ENCODE data around the gene DDO. TPM values are rescaled to one million over a fixed set of nuclear protein-coding genes. Genes with fewer than 3 reads are reported as not detected.
A peak's percentile ranks its signal among the peaks of the same experiment; 100 is the strongest.

Gene DDO
- total and polyA plus RNA-seq, 3 experiments from 2014 or later = not detected

DNA sequence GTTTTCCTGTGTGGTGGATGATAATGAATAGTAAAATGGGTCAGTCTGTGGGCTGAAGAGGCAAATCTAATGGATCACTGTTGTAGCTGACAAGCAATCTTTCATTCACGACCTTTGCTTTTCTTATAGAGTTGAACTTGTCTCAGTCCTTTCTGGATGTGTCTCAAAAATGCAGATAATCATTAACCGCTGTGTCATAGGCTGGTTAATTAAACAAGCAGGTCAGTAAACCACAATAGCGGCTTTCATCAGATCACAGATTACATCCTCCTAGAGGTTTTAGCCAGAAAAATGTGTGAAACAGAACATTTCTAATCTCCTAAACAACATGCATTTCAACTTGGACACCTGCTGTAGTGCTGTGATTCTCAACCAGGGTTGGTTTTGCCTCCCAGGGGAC, 54.7 kb downstream of the DDO start:
- CTCF ChIA-PET = no interaction called here
- peaks cover 17 to 60% of the 10 kb centered on the region in 2 donors for H3K27me3 Mint-ChIP-seq
- Histone ChIP-seq H3K27me3 (ENCODE audit: insufficient read depth, low read length, poor library complexity, severe bottlenecking) (peaks cover 5% of the 10 kb centered on the region), H3K27ac (ENCODE audit: low read depth, low read length) (no peak overlapping the region), H3K9me3 (ENCODE audit: low read length) (no peaks in the 10 kb centered on the region), H3K4me3 (ENCODE audit: low read length) (no peak overlapping the region), H3K36me3 (ENCODE audit: insufficient read depth, low read length) (no peaks in the 10 kb centered on the region), H3K4me1 (ENCODE audit: insufficient read depth, low read length) (peaks cover 9% of the 10 kb centered on the region)
- no peak for DNase-seq
- no peaks in the 10 kb centered on the region for H3K36me3 Mint-ChIP-seq
- peak overlapping the region in 1 of 7 donors; percentile 43 for H3K4me3 Mint-ChIP-seq
- H3K27ac Mint-ChIP-seq = no peak overlapping the region
- POLR2A ChIA-PET = no interaction called here
- H3K4me1 Mint-ChIP-seq = peaks cover 10 to 22% (median 18%) of the 10 kb centered on the region in 3 donors
- H3K9me3 Mint-ChIP-seq = peaks cover 0 to 3% (median 0%) of the 10 kb centered on the region in 5 donors

DNA sequence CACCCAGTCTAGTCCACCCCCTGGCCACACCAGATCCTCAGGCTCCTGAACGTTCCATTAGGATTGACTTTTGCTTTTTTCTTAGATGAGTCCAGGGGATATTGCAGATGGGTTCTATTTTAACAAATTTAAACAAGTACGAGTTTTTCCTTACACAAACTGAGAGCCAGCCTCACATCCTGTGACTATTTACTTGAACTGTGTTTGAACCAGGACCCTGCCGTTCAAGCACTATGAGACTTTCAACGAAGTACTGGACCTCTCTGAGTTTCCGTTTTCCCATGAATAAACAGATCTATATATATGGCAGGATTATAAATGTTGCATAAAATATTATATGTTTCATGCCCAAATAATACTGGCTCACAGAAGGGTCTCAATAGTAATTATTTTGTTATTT, 55.8 kb downstream of the DDO start:
- no peak overlapping the region for H3K4me3 ChIP-seq (ENCODE audit: low read length)
- DNase-seq = no peak
- H3K27ac ChIP-seq (ENCODE audit: low read depth, low read length) = no peak overlapping the region
- no peaks in the 10 kb centered on the region for H3K36me3 ChIP-seq (ENCODE audit: insufficient read depth, low read length)
- CTCF ChIA-PET = interaction anchor here (0.8 to 1.2 kb wide), 2 partner anchors 8 to 320 kb away, joined by 3 read pairs; no protein-coding TSS in a partner anchor
- Mint-ChIP-seq H3K36me3 (no peaks in the 10 kb centered on the region), H3K27me3 (peaks cover 17 to 63% of the 10 kb centered on the region in 2 donors), H3K4me1 (peaks cover 10 to 16% (median 14%) of the 10 kb centered on the region in 3 donors), H3K9me3 (peaks cover 0 to 3% (median 0%) of the 10 kb centered on the region in 5 donors), H3K27ac (no peak overlapping the region), H3K4me3 (peak overlapping the region; percentile 5 to 76 (median 48))
- POLR2A ChIA-PET = no interaction called here
- no peaks in the 10 kb centered on the region for H3K4me1 ChIP-seq (ENCODE audit: insufficient read depth, low read length)
- peaks cover 5% of the 10 kb centered on the region for H3K27me3 ChIP-seq (ENCODE audit: insufficient read depth, low read length, poor library complexity, severe bottlenecking)
- no peaks in the 10 kb centered on the region for H3K9me3 ChIP-seq (ENCODE audit: low read length)

DNA sequence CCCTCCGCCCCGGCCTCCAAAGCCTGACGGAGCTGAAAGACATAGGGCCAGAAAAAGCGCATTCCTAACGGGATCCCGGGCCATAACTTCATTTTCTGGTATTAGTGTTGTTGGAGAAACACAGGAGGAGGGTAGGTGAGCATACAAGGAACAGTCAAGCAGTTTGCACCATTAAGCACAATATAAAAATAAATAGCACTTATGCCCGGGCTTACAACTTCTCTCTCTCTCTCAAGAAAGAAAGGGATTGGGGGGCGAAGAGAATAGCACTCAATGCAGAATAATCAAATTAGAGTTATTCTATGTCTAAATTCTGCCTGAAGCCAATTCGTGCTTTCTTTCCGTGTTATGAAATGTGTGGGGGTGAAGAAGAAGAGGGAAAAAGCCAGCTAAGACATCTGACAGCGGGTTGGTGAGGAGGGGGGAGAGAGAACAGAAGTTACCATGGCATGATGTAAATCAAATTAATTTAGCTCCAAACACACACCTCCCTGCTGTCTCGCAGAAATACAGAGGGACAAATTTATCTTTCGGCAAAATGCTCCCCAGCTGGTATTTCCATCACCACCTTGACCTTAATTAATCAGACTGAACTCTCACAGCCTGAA, 56.7 kb downstream of the DDO start:
- POLR2A ChIA-PET = no interaction called here
- Mint-ChIP-seq H3K9me3 (peaks cover 0 to 3% (median 0%) of the 10 kb centered on the region in 5 donors), H3K4me3 (peak overlapping the region; percentile 33 to 57 (median 47)), H3K4me1 (peaks cover 10 to 14% (median 14%) of the 10 kb centered on the region in 3 donors), H3K27ac (no peak overlapping the region), H3K27me3 (peaks cover 15 to 64% of the 10 kb centered on the region in 2 donors), H3K36me3 (no peaks in the 10 kb centered on the region)
- Histone ChIP-seq H3K9me3 (ENCODE audit: low read length) (no peaks in the 10 kb centered on the region), H3K27ac (ENCODE audit: low read depth, low read length) (no peak overlapping the region), H3K4me3 (ENCODE audit: low read length) (no peak overlapping the region), H3K27me3 (ENCODE audit: insufficient read depth, low read length, poor library complexity, severe bottlenecking) (peaks cover 5% of the 10 kb centered on the region), H3K36me3 (ENCODE audit: insufficient read depth, low read length) (no peaks in the 10 kb centered on the region), H3K4me1 (ENCODE audit: insufficient read depth, low read length) (no peaks in the 10 kb centered on the region)
- no peak for DNase-seq
- CTCF ChIA-PET = interaction anchor here (0.8 to 1.2 kb wide), 3 partner anchors 9 to 319 kb away, joined by 3 read pairs; no protein-coding TSS in a partner anchor

DNA sequence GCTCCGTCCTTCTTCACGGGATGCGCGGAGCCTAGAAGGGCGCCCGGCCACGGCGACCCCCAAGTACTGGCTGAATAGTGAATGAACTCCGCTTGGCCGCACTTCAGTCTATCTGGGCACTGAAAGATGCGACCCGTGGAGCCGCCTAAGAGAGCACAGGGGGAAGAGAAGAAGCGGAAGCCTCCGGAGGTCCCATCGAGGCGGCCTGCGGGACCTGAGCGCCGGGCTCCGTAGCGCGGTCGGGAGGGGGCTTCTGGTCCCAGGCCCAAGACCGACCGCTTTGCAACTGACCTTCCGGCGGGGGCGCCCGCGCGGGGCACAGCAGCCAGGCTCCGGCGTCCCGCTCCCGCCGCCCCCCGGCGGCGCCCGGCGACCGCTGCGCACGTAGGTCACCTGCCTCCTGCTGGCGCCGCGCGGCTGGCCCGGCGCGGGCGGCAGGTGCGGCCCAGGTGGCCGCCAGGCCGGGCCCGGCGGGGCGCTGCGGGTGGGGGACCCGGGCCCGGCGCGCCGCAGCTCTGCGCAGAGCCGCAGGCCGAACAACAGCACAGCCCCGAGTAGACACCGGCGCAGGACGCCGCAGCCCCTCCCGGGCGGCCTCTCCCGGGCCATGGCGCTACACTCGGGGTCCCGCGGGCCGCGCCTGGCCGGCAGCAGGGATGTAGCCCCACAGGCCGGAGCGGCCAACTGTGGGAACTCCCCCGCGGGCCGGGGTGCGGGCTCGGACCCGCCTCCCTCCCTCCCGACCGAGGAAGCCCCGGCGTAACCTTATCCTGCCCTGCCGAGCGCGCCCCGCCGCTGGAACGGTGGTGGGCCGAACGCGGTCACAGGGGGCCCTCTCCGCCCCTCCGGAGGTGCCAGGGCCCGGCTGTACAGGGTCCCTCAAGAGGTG, 57.5 kb downstream of the DDO start, which contains the start of gene METTL24:
TSS of gene METTL24 (minus strand) at position 686 of the 889 bp plus-strand sequence. CDS start at position 609, 77 bp downstream.
- Histone ChIP-seq H3K9me3 (ENCODE audit: low read length) (no peaks in the 10 kb centered on the region), H3K36me3 (ENCODE audit: insufficient read depth, low read length) (no peaks in the 10 kb centered on the region), H3K27me3 (ENCODE audit: insufficient read depth, low read length, poor library complexity, severe bottlenecking) (peaks cover 5% of the 10 kb centered on the region), H3K4me3 (ENCODE audit: low read length) (peak within 1 kb of the TSS; percentile 20), H3K27ac (ENCODE audit: low read depth, low read length) (no peak within 1 kb of the TSS), H3K4me1 (ENCODE audit: insufficient read depth, low read length) (no peaks in the 10 kb centered on the region)
- H3K4me3 Mint-ChIP-seq = peak within 1 kb of the TSS; percentile 76 to 92 (median 84)
- peak in 2 of 5 donors; percentile 2 to 38 for DNase-seq
- peaks cover 15 to 62% of the 10 kb centered on the region in 2 donors for H3K27me3 Mint-ChIP-seq
- POLR2A ChIA-PET = no interaction called here
- peak within 1 kb of the TSS in 3 of 8 donors; percentile 47 to 81 (median 75) for H3K27ac Mint-ChIP-seq
- peaks cover 0 to 3% (median 0%) of the 10 kb centered on the region in 5 donors for H3K9me3 Mint-ChIP-seq
- CTCF ChIA-PET = interaction anchor here (0.9 to 1.2 kb wide), 2 partner anchors 10 to 12 kb away, joined by 3 read pairs; no protein-coding TSS in a partner anchor
- H3K36me3 Mint-ChIP-seq = no peaks in the 10 kb centered on the region
- H3K4me1 Mint-ChIP-seq = peaks cover 10 to 14% (median 14%) of the 10 kb centered on the region in 3 donors

DNA sequence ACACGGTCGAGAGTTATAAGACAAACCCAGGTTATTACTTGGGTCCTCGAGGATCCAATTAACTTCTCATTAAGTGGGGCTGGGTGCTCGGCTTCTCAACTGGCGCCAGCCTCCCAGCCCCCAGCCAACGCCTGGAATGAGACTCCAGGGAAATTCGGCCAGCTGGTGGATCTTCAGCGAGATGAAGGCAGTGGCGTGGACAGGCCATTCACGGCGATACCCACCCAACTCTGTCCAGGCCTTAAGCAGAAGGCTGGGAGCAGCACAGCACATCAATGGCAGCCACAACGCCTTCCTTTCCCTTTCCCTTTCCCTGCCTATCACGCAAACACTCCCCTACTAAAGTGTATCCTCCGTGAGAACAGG, 58.1 kb downstream of the DDO start:
- Histone ChIP-seq H3K4me1 (ENCODE audit: insufficient read depth, low read length) (no peaks in the 10 kb centered on the region), H3K27me3 (ENCODE audit: insufficient read depth, low read length, poor library complexity, severe bottlenecking) (peaks cover 5% of the 10 kb centered on the region), H3K9me3 (ENCODE audit: low read length) (no peaks in the 10 kb centered on the region), H3K36me3 (ENCODE audit: insufficient read depth, low read length) (no peaks in the 10 kb centered on the region), H3K27ac (ENCODE audit: low read depth, low read length) (no peak overlapping the region), H3K4me3 (ENCODE audit: low read length) (peak overlapping the region; percentile 20)
- POLR2A ChIA-PET = no interaction called here
- Mint-ChIP-seq H3K9me3 (peaks cover 0 to 3% (median 0%) of the 10 kb centered on the region in 5 donors), H3K36me3 (no peaks in the 10 kb centered on the region), H3K27me3 (peaks cover 15 to 55% of the 10 kb centered on the region in 2 donors), H3K4me1 (peaks cover 10 to 14% (median 14%) of the 10 kb centered on the region in 3 donors), H3K27ac (peak overlapping the region in 3 of 8 donors; percentile 47 to 81 (median 75)), H3K4me3 (peak overlapping the region; percentile 76 to 92 (median 84))
- no peak for DNase-seq
- CTCF ChIA-PET = no interaction called here

DNA sequence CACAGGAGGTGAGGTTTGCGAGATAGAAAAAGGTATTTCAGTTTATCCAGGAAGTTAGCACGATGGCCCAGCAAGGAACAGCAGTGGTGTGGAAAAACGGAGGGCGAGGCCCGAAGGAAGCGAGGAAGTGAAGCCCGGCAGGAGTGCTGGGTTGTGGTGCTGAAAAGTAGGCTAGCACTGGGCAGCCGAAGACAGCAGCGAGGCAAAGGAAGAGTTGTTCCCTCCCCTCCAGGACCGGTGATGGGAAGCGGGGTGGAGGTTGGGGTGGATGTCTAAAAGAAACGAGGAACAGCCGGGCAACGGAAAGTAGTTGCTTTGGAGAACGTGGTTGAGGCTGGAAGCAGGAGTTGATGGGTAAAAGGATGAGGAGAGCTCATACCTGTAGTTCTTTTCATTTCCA, 58.6 kb downstream of the DDO start:
- H3K27ac Mint-ChIP-seq = peak overlapping the region in 1 of 8 donors; percentile 68
- peaks cover 10 to 14% (median 14%) of the 10 kb centered on the region in 3 donors for H3K4me1 Mint-ChIP-seq
- no peak for DNase-seq
- peak overlapping the region; percentile 23 to 92 (median 84) for H3K4me3 Mint-ChIP-seq
- Histone ChIP-seq H3K9me3 (ENCODE audit: low read length) (no peaks in the 10 kb centered on the region), H3K4me3 (ENCODE audit: low read length) (no peak overlapping the region), H3K36me3 (ENCODE audit: insufficient read depth, low read length) (no peaks in the 10 kb centered on the region), H3K27ac (ENCODE audit: low read depth, low read length) (no peak overlapping the region), H3K27me3 (ENCODE audit: insufficient read depth, low read length, poor library complexity, severe bottlenecking) (peaks cover 5% of the 10 kb centered on the region), H3K4me1 (ENCODE audit: insufficient read depth, low read length) (no peaks in the 10 kb centered on the region)
- CTCF ChIA-PET = no interaction called here
- peaks cover 15 to 52% of the 10 kb centered on the region in 2 donors for H3K27me3 Mint-ChIP-seq
- H3K9me3 Mint-ChIP-seq = peaks cover 0 to 3% (median 0%) of the 10 kb centered on the region in 5 donors
- POLR2A ChIA-PET = no interaction called here
- no peaks in the 10 kb centered on the region for H3K36me3 Mint-ChIP-seq

DNA sequence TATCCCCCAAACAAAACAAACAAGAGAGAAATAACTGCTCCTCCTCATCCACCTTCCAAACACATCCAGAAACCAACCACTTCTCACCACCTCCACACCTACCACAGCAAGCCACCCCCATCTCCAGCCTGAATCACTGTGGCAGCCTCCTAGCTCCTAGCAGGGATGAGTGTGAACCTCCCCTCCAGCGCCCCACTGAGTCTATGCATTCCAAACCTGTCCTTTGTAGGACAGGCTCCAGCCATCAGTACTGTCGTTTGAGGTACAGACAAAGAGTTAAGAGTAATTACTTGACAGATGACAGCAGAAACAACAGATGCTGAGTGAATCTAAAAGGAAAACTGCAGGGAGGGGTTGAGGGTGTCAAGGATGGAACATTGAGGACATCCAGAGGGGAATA, 59.6 kb downstream of the DDO start:
- ChIA-PET CTCF (interaction anchor here (1.4 kb wide), 1 partner anchor 18 kb away, joined by 3 read pairs; no protein-coding TSS in a partner anchor), POLR2A (no interaction called here)
- Mint-ChIP-seq H3K27me3 (peaks cover 15 to 45% of the 10 kb centered on the region in 2 donors), H3K27ac (peak overlapping the region in 1 of 8 donors; percentile 88), H3K4me3 (peak overlapping the region in 2 of 7 donors; percentile 3 to 61), H3K36me3 (no peaks in the 10 kb centered on the region), H3K9me3 (no peaks in the 10 kb centered on the region), H3K4me1 (peaks cover 10 to 14% (median 14%) of the 10 kb centered on the region in 3 donors)
- H3K36me3 ChIP-seq (ENCODE audit: insufficient read depth, low read length) = no peaks in the 10 kb centered on the region
- H3K9me3 ChIP-seq (ENCODE audit: low read length) = no peaks in the 10 kb centered on the region
- no peak for DNase-seq
- peaks cover 5% of the 10 kb centered on the region for H3K27me3 ChIP-seq (ENCODE audit: insufficient read depth, low read length, poor library complexity, severe bottlenecking)
- no peaks in the 10 kb centered on the region for H3K4me1 ChIP-seq (ENCODE audit: insufficient read depth, low read length)
- H3K4me3 ChIP-seq (ENCODE audit: low read length) = no peak overlapping the region
- no peak overlapping the region for H3K27ac ChIP-seq (ENCODE audit: low read depth, low read length)

Measured in CD8-positive, alpha-beta memory T cell (primary cell).